Testis (tissue), 2 donors: ENCODE data around the gene ARPP21.

Experiments used
- CTCF ChIP-seq, 3 experiments: fragments of 450-650 bp in 2 of 3; fragments of 200-600 bp in 1 of 3; sonication (generic) in 1 of 3; IDR thresholded peaks; one replicate each; pipeline ENCODE4 v1.5.1; 2016 to 2019; ENCODE audit warnings: antibody characterized with exemption in 3 of 3, mild to moderate bottlenecking in 2 of 3, moderate library complexity in 1 of 3
- POLR2A ChIP-seq: fragments of 450-650 bp; IDR thresholded peaks from one replicate; pipeline ENCODE4 v1.6.1; 2017; ENCODE audit warnings: antibody characterized with exemption, mild to moderate bottlenecking, moderate library complexity

GRCh38 chr3:35644451-35644850 is 5.1 kb downstream of the ARPP21 start:
- TF ChIP-seq CTCF (IDR thresholded peaks at IDR 0.05) (no peak), POLR2A (no peak)
